Heart right ventricle (tissue), 16 donors: ENCODE data around the gene PARP3. TPM values are rescaled to one million over a fixed set of nuclear protein-coding genes. Genes with fewer than 3 reads are reported as not detected.

ENCODE experiments used
- ATAC-seq, 8 donors: fragments of 200-7000 bp; cut with Tn5 transposase; one replicate each; pipeline ENCODE4 v1.9.1; 2020; ENCODE audit warnings: mild to moderate bottlenecking in 8 of 8, moderate library complexity in 8 of 8, moderate number of reproducible peaks in 1 of 8
- DNase-seq, 2 donors: peaks; one replicate each; pipeline ENCODE4 v3.0.0-alpha.2; 2020
- H3K27ac ChIP-seq, 10 donors: fragments of 200-600 bp; sonication (generic) in 2 of 10; one replicate each; pipeline versions ENCODE4 v1.5.0 to v1.8.0; 2020 to 2022; ENCODE audit warnings: mild to moderate bottlenecking in 3 of 10
- H3K27me3 ChIP-seq, 7 donors: fragments of 200-600 bp; one replicate each; pipeline ENCODE4 v1.8.0; 2021 to 2022; ENCODE audit warnings: mild to moderate bottlenecking in 2 of 7
- H3K36me3 ChIP-seq, 9 donors: fragments of 200-600 bp; sonication (generic) in 1 of 9; one replicate each; pipeline versions ENCODE4 v1.5.0 to v1.8.0; 2020 to 2022; ENCODE audit warnings: mild to moderate bottlenecking in 2 of 9
- H3K4me1 ChIP-seq, 9 donors: fragments of 200-600 bp; sonication (generic) in 1 of 9; one replicate each; pipeline versions ENCODE4 v1.5.0 to v1.8.0; 2020 to 2022; ENCODE audit warnings: mild to moderate bottlenecking in 4 of 9
- H3K4me3 ChIP-seq, 10 donors: fragments of 200-600 bp; sonication (generic) in 2 of 10; one replicate each; pipeline versions ENCODE4 v1.5.0 to v1.8.0; 2020 to 2022; ENCODE audit warnings: mild to moderate bottlenecking in 7 of 10, moderate library complexity in 2 of 10
- H3K9me3 ChIP-seq, 11 donors: fragments of 200-600 bp in 10 of 11; sonication (generic) in 2 of 11; one replicate each; pipeline versions ENCODE4 v1.5.0 to v1.8.0; 2013 to 2022; ENCODE audit warnings: mild to moderate bottlenecking in 2 of 11, control low read depth in 1 of 11, moderate library complexity in 1 of 11
- CTCF ChIP-seq, 9 donors: fragments of 200-600 bp; sonication (generic) in 2 of 9; IDR thresholded peaks; one replicate each; pipeline versions ENCODE4 v1.5.0 to v1.8.0; 2021 to 2022; ENCODE audit warnings: antibody characterized with exemption in 9 of 9, mild to moderate bottlenecking in 5 of 9, moderate library complexity in 1 of 9
- whole genome bisulfite sequencing, 2 donors: extraction: QIAGEN DNeasy Blood & Tissue Kit; methylation state at CpG; one replicate each; pipeline ENCODE4 v1.1.7; 2013; ENCODE audit warnings: inconsistent platforms in 1 of 2; 5-methylcytosine and 5-hydroxymethylcytosine counted together
- intact Hi-C, 10 donors: fragments of 100-400 bp; cut with DNase I; formaldehyde crosslinking; loops; one replicate each; pipeline versions ENCODE4 v1.11.1 to v1.14.2; 2022
- polyA plus RNA-seq, 2 donors: library from polyadenylated mRNA; stranded (reverse); fragments of 200-250 nt; gene quantifications; one replicate each; pipeline ENCODE4 v1.2.3, GENCODE V29; 2013
- total RNA-seq, 10 donors: library from RNA; stranded (reverse); fragmentation: NEBNext Ultra II Directional in 3 of 10; extraction: Animal tissue kit (Norgen Biotek cat#: 25700) in 3 of 10; gene quantifications; one replicate each; pipeline versions ENCODE4 v1.2.1 to v1.2.4, GENCODE V29; 2021 to 2023
- donor health status: Arrhythmogenic right ventricular cardiomyopathy.
- donor health status: ischemic (EF 13 %, LVEDD 7.1; RV severe dilation, severe dysfunction).
- donor health status: healthy with polysubstance abuse.
- donor health status: DM: no; HTN: yes; CAD: no.
- donor health status: DM: no; HTN: no; CAD: no.
- donor health status: ischemic (EF 25% LVEDD 6.9; RV normal size, moderate dysfunction).
- donor health status: ischemic (EF 25% LVEDD 5.7; RV mildly dilated, moderate dysfunction).
- donor health status: healthy.
- donor health status: DM: yes; HTN: yes; CAD: no.
- donor health status: Ischemic cardiomyopathy.
- donor health status: ischemic (EF 35%, LVEDD 5.7; RV mildly dilated, moderate dysfunction).
- donor health status: nonischemic (EF 11% LVEDD 7.7; RV severe dilation, severe dysfunction).
- donor health status: DM: yes; HTN: yes; CAD: no.
- donor health status: PGD.
- donor health status: ischemic (EF 29% LVEDD 5.4; RV normal size, mild dysfunction).
- donor health status: nonischemic (EF 23%, LVEDD 6.1; RV moderate dilation, normal function).

PARP3 gene
- total and polyA plus RNA-seq, 12 donors = 7.0 to 34.5 (median 16.6) TPM

- 81 to 84% methylated on average over 13 of the region's 13 CpGs for WGBS, 2 donors
- H3K27me3 ChIP-seq = no peaks in the 10 kb centered on the region
- peaks cover 8 to 13% (median 12%) of the 10 kb centered on the region in 9 donors for H3K4me1 ChIP-seq
- no peak for ATAC-seq
- no peak overlapping the region for H3K4me3 ChIP-seq
- peaks cover 0 to 50% (median 0%) of the 10 kb centered on the region in 9 donors for H3K36me3 ChIP-seq
- no peak for DNase-seq
- no peak for TF ChIP-seq CTCF (IDR thresholded peaks at IDR 0.05)
- H3K27ac ChIP-seq = no peak overlapping the region
- intact Hi-C loops = no loop called here
- H3K9me3 ChIP-seq = no peaks in the 10 kb centered on the region
Measured at GRCh38 chr3:51947215-51947900, 5.2 kb downstream of the PARP3 start.

DNA sequence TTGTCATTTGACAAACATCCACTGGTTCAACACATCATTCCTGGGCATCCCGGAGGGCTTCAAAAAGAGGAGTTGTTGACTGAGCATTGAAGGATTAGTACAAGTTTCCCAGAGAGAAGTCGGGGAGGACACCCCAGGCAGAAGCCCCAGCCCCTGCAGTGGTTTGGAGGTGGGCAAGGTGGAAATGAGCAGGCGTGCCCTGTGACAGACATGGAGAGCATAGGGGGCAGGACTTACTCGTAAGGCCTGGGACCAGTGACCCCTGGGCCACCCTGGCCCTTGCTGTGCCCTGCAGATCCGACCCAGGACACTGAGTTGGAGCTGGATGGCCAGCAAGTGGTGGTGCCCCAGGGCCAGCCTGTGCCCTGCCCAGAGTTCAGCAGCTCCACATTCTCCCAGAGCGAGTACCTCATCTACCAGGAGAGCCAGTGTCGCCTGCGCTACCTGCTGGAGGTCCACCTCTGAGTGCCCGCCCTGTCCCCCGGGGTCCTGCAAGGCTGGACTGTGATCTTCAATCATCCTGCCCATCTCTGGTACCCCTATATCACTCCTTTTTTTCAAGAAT, 5.9 kb downstream of the PARP3 start:
- H3K9me3 ChIP-seq = no peaks in the 10 kb centered on the region
- no peak overlapping the region for H3K4me3 ChIP-seq
- no peak for DNase-seq
- peaks cover 0 to 50% (median 0%) of the 10 kb centered on the region in 9 donors for H3K36me3 ChIP-seq
- no peak overlapping the region for H3K27ac ChIP-seq
- intact Hi-C loops = no loop called here
- WGBS, 2 donors = 90 to 92% methylated on average over 10 of the region's 10 CpGs
- TF ChIP-seq CTCF (IDR thresholded peaks at IDR 0.05) = no peak
- H3K4me1 ChIP-seq = peaks cover under 1 to 6% (median 5%) of the 10 kb centered on the region in 9 donors
- ATAC-seq = no peak
- H3K27me3 ChIP-seq = no peaks in the 10 kb centered on the region

DNA sequence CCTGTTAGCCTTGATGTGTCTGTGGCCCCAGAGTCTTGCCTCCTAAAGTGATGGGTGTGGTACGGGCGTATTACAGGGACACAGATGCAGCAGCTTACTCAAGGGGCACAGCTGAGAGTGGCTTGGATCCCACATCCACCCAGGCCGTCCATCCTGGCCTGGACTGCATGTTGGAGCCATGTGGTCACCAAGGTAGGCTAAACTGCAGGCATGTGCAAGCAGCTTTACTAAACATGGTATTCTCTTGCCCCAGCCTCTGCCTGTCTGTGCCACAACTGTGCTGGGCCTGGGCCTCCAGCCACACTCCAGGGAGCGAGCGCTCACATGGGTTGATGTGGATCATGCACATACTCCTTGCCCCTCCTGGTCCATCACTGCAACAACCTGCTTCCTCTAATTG, 7.0 kb downstream of the PARP3 start:
- ATAC-seq (no peak), DNase-seq (no peak)
- intact Hi-C loops = no loop called here
- no peaks in the 10 kb centered on the region for H3K9me3 ChIP-seq
- 88 to 96% methylated on average over 5 of the region's 5 CpGs for WGBS, 2 donors
- no peak overlapping the region for H3K4me3 ChIP-seq
- H3K36me3 ChIP-seq = peaks cover 0 to 50% (median 0%) of the 10 kb centered on the region in 9 donors
- H3K27me3 ChIP-seq = no peaks in the 10 kb centered on the region
- no peak for TF ChIP-seq CTCF (IDR thresholded peaks at IDR 0.05)
- no peak overlapping the region for H3K27ac ChIP-seq
- H3K4me1 ChIP-seq = peaks cover 0 to 10% (median 0%) of the 10 kb centered on the region in 9 donors

DNA sequence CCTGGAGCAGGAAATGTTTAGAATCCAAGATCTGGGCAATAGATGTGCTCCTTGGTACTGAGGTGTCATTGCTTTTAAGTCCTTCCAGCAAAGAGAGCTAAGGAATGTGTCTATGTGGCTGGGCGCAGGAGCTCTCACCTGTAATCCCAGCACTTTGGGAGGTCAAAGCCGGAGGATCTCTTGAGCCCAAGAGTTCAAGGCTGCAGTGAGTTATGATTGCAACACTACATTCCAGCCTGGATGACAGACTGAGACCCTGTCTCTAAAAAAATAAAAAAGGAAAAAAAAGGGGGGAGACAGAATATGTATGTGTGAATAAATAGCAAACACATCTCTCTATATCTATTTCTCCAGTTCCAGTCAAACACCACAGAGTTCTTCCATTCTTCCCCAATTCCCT, 8.7 kb downstream of the PARP3 start:
- intact Hi-C loops = no loop called here
- ATAC-seq (no peak), DNase-seq (no peak)
- Histone ChIP-seq H3K36me3 (peaks cover 0 to 35% (median 0%) of the 10 kb centered on the region in 9 donors), H3K4me3 (no peak overlapping the region), H3K9me3 (no peaks in the 10 kb centered on the region), H3K27ac (no peak overlapping the region), H3K4me1 (peaks cover 0 to 16% (median 7%) of the 10 kb centered on the region in 9 donors), H3K27me3 (peaks cover 0 to 12% (median 0%) of the 10 kb centered on the region in 7 donors)
- no peak for TF ChIP-seq CTCF (IDR thresholded peaks at IDR 0.05)
- WGBS, 2 donors = 88 to 91% methylated on average over 2 of the region's 2 CpGs
